Mesothelial cell of epicardium (in vitro differentiated cells): Measurements from ENCODE around the gene LHX2. TPM values are rescaled to one million over a fixed set of nuclear protein-coding genes. Genes with fewer than 3 reads are reported as not detected.

Source experiments
- DNase-seq, 2 experiments: peaks; one replicate each; pipeline ENCODE4 v3.0.0; 2021; ENCODE audit warnings: low spot score in 2 of 2; ENCODE audit not compliant: unreplicated experiment in 2 of 2
- H3K27ac Mint-ChIP-seq: 2 replicates; pipeline ENCODE4 v1.8.0; 2021; ENCODE audit warnings: mixed read lengths
- H3K27me3 Mint-ChIP-seq: 2 replicates; pipeline ENCODE4 v1.8.0; 2021; ENCODE audit warnings: low read depth, mixed read lengths
- H3K36me3 Mint-ChIP-seq: 2 replicates; pipeline ENCODE4 v1.8.0; 2021; ENCODE audit warnings: mixed read lengths
- H3K4me1 Mint-ChIP-seq: 2 replicates; pipeline ENCODE4 v1.8.0; 2021; ENCODE audit warnings: mixed read lengths
- H3K4me3 Mint-ChIP-seq: 2 replicates; pipeline ENCODE4 v1.8.0; 2021; ENCODE audit warnings: mild to moderate bottlenecking, moderate library complexity, mixed read lengths
- H3K9me3 Mint-ChIP-seq: 2 replicates; pipeline ENCODE4 v1.8.0; 2021; ENCODE audit warnings: mixed read lengths
- total RNA-seq: library from RNA; stranded (reverse); gene quantifications from 3 replicates; pipeline ENCODE4 v1.2.1, GENCODE V29; 2021
- TF ChIP-seq, protein P1 (sequence below): fragments of 200-600 bp; sonication (generic); IDR thresholded peaks from one replicate; pipeline ENCODE4 v1.5.0; 2021; ENCODE audit warnings: antibody characterized with exemption; ENCODE audit not compliant: unreplicated experiment

LHX2 gene
- total RNA-seq, 1 donor from 2014 or later: not detected

GRCh38 chr9:124078641-124079040, 67.1 kb downstream of the LHX2 start:
- DNase-seq: no peak
- peaks cover 16% of the 10 kb centered on the region for H3K4me1 Mint-ChIP-seq
- no peak overlapping the region for H3K4me3 Mint-ChIP-seq
- no peaks in the 10 kb centered on the region for H3K36me3 Mint-ChIP-seq
- H3K9me3 Mint-ChIP-seq: peaks cover 5% of the 10 kb centered on the region
- no peak overlapping the region for H3K27ac Mint-ChIP-seq
- no peaks in the 10 kb centered on the region for H3K27me3 Mint-ChIP-seq
- TF ChIP-seq, protein P1, sequence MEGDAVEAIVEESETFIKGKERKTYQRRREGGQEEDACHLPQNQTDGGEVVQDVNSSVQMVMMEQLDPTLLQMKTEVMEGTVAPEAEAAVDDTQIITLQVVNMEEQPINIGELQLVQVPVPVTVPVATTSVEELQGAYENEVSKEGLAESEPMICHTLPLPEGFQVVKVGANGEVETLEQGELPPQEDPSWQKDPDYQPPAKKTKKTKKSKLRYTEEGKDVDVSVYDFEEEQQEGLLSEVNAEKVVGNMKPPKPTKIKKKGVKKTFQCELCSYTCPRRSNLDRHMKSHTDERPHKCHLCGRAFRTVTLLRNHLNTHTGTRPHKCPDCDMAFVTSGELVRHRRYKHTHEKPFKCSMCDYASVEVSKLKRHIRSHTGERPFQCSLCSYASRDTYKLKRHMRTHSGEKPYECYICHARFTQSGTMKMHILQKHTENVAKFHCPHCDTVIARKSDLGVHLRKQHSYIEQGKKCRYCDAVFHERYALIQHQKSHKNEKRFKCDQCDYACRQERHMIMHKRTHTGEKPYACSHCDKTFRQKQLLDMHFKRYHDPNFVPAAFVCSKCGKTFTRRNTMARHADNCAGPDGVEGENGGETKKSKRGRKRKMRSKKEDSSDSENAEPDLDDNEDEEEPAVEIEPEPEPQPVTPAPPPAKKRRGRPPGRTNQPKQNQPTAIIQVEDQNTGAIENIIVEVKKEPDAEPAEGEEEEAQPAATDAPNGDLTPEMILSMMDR: no peak

DNA sequence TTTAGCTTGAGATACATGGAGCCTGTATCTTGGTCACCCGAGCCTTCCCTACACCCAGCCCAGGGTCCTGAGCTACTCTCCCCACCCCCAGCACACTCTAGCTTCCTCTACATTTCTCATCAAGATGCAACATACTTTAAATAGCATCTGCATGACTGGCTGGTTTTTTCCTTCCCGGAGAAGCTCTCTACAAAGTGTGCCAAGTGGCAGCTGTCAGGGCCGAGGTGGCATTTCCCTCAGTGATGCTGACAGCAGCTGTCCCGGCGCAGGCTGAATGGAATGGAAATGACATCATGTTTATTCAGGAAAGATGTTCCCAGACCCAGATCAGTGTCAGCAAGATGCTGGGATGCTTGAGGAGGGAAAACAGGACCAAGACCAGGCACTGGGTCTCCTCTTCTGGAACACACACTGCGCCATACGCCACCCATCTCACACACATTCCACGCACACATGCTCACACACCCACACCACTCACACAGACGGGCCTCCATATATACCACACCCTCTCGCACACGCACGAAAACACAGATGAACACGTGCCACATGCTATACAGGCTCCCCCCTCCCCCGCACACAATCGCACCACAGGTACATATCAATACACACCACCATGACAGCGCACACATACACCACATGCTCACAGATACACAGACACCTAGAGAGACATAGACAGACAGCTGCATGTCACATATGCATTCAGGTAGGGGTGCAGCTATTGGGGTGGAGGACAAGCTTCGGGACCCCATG, 67.8 kb downstream of the LHX2 start:
- H3K27ac Mint-ChIP-seq: no peak overlapping the region

GRCh38 chr9:124082622-124083021, 71.1 kb downstream of the LHX2 start:
- no peak for DNase-seq
- Mint-ChIP-seq H3K36me3 (no peaks in the 10 kb centered on the region), H3K27ac (no peak overlapping the region), H3K27me3 (peaks cover 7% of the 10 kb centered on the region), H3K4me1 (peaks cover 8% of the 10 kb centered on the region), H3K4me3 (no peak overlapping the region), H3K9me3 (peaks cover 20% of the 10 kb centered on the region)
- TF ChIP-seq, protein P1: no peak

More for the DNA sequence above, 67.8 kb downstream of the LHX2 start:
- TF ChIP-seq, protein P1: no peak
- Mint-ChIP-seq H3K9me3 (peaks cover 5% of the 10 kb centered on the region), H3K4me3 (no peak overlapping the region), H3K27me3 (no peaks in the 10 kb centered on the region), H3K36me3 (no peaks in the 10 kb centered on the region), H3K4me1 (peaks cover 16% of the 10 kb centered on the region)
- no peak for DNase-seq

Other genes with a start within 250 kb of the LHX2 start
- 23.4 to 23.9 TPM (median 23.8 TPM) in 3 replicates for gene DENND1A, start 81.6 kb upstream of the LHX2 start, total RNA-seq
- gene NEK6, start 246.2 kb downstream of the LHX2 start, total RNA-seq: 40.5 to 45.5 TPM (median 42.9 TPM) in 3 replicates